Mammary epithelial cell (primary cell): Measurements from ENCODE around the gene PATE4.
"Not testable (repeated sequence)": the region's sequence is repeated elsewhere in the genome, so short reads cannot be mapped to it uniquely, and the experiment has no call there.

Experiments
- CTCF ChIP-seq, 2 donors: IDR thresholded peaks in 1 of 2; conservative IDR thresholded peaks in 1 of 2; 2 replicates each; pipeline ENCODE4 v1.5.1; 2011 to 2012; ENCODE audit warnings: inconsistent platforms in 2 of 2, low read length in 2 of 2, mild to moderate bottlenecking in 2 of 2, control low read depth in 1 of 2, low read depth in 1 of 2; ENCODE audit not compliant: insufficient read depth in 1 of 2; ENCODE audit errors: extremely low read depth in 1 of 2
- EZH2 ChIP-seq: IDR thresholded peaks from 2 replicates; pipeline ENCODE4 v1.6.1; 2012; ENCODE audit warnings: low read length, inconsistent platforms, borderline replicate concordance

- TF ChIP-seq CTCF (conservative IDR thresholded peaks at IDR 0.05 in 1 of 2, IDR thresholded peaks at IDR 0.05 in 1 of 2; ENCODE audit: extremely low read depth in 1 of 2, insufficient read depth in 1 of 2, low read depth in 1 of 2, low read length in 2 of 2); EZH2: not testable (repeated sequence)
These were observed 24.6 kb downstream of the PATE4 start for GRCh38 chr11:125857670-125858069.
